ENCODE measurements around the gene HTR1D.

Gene HTR1D

GRCh38 chr1:23184212-23184934 lies 32.9 kb downstream of the HTR1D start:
- no peak for DNase-seq (ENCODE audit: low read depth)

- no peak for DNase-seq (ENCODE audit: low read depth)
Measured at GRCh38 chr1:23179862-23180261, 37.4 kb downstream of the HTR1D start.

DNA sequence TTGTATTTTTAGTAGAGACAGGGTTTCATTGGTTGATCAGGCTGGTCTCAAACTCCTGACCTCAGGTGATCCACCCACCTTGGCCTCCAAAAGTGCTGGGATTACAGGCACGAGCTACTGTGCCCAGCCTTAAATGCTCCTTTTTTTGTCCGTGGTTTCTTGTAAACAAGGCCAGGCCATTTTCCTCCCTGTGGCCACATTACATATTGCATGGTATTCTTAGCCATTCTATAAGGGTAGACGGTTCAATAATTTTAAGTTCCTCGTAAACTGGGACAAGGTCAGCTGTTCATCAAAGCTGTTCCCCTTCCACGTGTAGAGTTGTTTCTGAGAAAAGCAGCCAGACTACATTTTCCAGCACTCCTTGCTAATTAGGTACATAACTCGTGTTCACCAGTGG lies 38.4 kb downstream of the HTR1D start:
- DNase-seq (ENCODE audit: low read depth): no peak

- no peak for DNase-seq (ENCODE audit: low read depth)
Measured at GRCh38 chr1:23178414-23178813, 38.9 kb downstream of the HTR1D start.

- DNase-seq (ENCODE audit: low read depth): no peak
Measured at GRCh38 chr1:23177438-23178380, 39.6 kb downstream of the HTR1D start.

- no peak for DNase-seq (ENCODE audit: low read depth)
Measured at GRCh38 chr1:23177031-23177430, 40.3 kb downstream of the HTR1D start.

GRCh38 chr1:23174426-23175110 lies 42.7 kb downstream of the HTR1D start:
- no peak for DNase-seq (ENCODE audit: low read depth)

DNA sequence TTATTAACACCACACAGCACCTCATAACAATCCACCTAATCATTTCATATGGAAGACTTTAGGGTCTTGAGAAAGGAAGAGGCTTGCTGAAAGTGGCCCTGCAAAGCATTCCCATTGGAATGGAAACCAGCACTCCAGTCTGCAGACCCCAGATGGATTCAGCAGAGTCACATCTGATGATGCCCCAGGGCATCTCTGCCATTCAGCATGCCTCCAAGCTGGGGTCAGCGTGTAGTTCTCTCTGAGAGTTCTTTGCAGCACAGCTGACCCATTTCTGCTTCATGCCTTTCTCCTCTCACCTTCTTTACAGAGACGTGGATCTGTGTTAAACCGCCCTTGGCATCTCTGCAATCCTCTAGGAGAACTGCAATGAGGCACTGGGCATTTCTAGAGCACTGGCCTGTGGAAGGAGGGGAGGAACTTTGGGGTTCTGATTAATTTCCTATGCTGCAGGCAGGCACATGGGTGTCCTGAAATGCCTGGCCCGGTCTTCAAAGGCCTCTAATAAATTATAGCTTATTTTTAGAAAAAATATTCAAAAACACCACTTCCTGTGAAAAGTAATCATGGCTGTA lies 46.0 kb downstream of the HTR1D start:
- DNase-seq (ENCODE audit: low read depth): no peak

DNA sequence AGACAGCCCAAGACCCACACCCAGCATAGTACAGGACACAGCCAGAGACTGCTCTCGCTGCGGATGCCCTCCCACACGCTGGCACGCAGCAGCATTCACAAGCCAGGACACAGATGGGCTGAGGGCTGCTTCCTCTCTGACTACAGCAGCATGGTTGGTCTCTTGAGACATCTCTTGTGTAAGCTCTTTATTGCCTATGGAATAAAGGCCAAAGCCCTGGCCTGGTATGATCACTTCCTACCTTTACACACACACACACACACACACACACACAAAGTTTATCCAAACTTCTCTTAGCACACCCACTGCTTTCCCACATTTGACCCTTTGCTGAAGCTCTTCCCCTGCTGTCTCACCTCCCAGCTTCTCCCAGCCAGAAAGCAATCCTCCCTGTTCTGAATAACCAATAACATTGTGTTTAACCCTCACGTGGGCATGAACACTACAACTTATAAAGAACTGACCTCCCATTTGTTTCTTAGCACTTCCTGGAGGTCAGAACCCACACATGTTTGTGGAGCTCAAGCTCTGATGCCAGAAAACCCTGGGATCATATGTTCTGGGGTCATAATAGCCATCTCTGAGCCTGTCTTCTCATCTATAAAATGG lies 47.5 kb downstream of the HTR1D start:
- DNase-seq (ENCODE audit: low read depth): no peak

- no peak for DNase-seq (ENCODE audit: low read depth)
Measured at GRCh38 chr1:23169195-23169575, 48.1 kb downstream of the HTR1D start.

DNA sequence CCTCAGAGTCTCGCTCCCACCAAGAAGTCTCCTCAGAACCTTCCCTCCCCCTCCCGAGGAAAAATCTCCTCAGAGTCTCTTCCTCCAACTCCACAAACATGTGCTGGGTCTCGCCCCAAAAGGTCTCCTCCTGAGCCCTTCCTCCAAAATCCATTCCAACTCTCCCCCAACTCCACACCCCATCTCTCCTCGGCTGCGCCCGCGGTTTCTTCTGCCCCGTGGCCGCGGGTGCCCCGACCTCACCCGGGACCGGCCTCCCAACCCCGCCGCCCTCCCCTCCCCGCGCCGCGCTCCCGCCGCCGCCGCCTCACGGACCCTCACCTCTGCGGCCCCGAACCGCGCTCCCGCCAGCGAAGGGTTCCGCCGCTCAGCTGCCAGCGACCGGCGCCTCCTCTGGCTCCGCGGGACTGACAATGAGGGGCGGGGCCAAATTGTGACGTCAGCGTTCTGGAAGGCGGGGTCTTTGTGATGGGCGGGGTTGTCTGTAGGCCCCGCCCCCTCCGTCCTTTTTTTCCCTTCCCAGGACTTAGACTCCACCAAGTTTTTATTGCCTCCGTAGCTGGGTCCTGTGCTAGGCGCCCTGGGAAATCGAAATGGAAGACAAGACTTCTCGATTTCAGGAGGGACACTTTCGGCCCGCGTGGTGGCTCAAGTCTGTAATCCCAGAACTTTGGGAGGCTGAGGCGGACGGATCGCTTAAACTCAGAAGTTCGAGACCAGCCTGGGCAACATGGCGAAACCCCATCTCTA lies 48.7 kb downstream of the HTR1D start, which contains the start of gene LUZP1:
Gene LUZP1, minus strand, starts transcription at position 412 of the 750 bp plus-strand sequence.
- peak; percentile 73 for DNase-seq (ENCODE audit: low read depth)

GRCh38 chr1:23168079-23168444 lies 49.2 kb downstream of the HTR1D start:
- no peak for DNase-seq (ENCODE audit: low read depth)

DNA sequence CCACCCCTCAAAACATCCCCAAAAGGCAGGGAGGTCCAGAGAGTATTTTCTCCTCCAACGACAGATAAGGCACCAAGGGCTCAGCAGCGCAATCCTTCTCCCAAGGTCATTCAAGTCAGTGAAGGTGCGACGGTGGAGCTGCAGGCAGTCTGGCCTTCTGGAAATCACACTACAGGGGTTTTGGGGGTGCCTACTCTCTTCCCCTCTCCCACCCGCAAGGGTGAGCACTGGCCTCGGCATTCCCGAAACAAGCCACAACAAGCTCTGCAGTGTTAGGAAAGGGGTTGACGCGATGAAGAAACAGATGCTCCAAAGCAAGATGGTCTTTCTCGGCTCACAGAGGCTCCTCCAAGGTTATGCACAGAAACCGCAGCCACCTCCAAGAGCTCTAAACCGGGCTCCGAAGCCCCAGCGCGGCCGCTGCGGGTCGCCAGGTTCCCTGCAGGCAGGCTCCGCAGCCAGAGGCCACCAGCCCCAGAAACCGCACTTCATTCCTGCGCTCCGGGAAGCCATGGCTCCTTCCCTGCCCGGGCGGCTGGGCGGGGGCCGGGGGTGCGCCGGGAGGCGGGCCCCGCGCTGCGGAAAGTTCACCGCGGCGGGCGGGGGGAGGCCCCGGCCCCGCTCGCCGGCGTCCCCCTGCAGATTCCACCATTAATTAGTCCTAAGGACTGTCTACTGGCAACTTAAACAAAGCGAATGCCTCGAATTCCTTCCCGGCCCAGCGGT lies 49.8 kb downstream of the HTR1D start:
- DNase-seq (ENCODE audit: low read depth): no peak

GRCh38 chr1:23166854-23167253 lies 50.4 kb downstream of the HTR1D start:
- DNase-seq (ENCODE audit: low read depth): no peak

DNA sequence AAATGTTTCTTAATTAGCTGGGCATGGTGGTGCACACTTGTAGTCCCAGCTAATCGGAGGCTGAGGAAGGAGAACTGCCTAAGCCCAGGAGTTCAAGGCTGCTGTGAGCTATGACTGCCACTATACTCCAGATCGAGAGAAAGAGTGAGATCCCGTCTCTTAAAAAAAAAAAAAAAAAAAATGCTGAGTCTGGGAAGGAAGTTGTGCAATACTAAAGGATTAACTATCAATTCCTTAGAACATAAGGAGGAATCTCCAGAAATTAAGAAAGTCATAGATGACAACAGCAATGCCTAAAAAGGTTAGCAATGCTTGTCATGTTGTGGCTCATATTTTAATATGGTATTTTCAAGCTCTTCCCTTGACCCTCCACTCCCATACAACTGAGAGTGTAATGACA lies 53.9 kb downstream of the HTR1D start:
- DNase-seq (ENCODE audit: low read depth): no peak

DNA sequence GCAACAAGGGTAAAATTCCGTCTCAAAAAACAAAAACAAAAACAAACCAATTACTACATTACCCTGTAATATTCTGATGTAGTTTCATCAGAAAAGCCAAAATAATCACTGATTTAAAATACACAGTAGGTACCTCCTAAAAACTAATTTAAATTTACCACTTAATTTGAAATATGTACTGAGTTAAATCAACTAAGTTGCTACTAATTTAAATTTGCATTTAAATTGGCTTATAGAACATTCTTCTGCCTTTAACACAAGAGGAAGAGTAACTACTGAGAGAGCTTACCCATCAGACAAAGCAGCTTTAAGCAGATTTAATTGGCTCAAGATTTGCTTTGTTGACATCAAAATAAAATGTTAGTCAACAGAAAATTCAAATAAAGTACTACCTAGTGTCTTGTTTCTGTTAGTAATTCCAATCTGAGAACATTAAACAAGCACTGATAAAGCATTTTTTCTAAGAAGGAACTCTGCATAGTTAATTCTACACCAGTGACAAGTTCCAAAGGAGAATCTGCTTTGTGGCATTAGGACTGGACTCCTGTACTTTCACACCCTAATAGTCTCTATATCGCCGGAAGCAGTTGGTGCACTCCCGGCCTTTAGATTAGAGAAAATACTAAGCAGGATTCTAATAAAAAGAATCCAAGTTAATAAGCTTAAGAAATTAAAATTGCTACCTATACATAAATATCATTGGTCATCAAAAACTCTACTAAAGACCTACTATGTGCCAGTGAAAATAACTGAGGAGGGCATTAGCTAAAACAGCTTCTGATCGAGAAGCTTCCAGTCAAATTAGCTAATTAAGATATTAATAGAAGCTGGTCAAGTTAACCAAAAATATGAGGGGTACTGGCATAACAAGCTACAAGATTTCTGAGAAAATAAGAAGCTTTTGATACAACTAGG lies 57.1 kb downstream of the HTR1D start:
- DNase-seq (ENCODE audit: low read depth): no peak

- no peak for DNase-seq (ENCODE audit: low read depth)
Measured at GRCh38 chr1:23156940-23157339, 60.4 kb downstream of the HTR1D start.

GRCh38 chr1:23152966-23153684 lies 64.2 kb downstream of the HTR1D start:
- no peak for DNase-seq (ENCODE audit: low read depth)

- no peak for DNase-seq (ENCODE audit: low read depth)
Measured at GRCh38 chr1:23150742-23151141, 66.6 kb downstream of the HTR1D start.
